Gastroesophageal sphincter (tissue), 3 donors: Measurements from ENCODE around the gene CYFIP1.

ENCODE experiments used
- EP300 ChIP-seq: sonication (generic); formaldehyde crosslinking; IDR thresholded peaks from one replicate; pipeline ENCODE4 v1.6.1; 2017; ENCODE audit warnings: antibody characterized with exemption, mild to moderate bottlenecking
- POLR2A ChIP-seq, 2 donors: fragments of 450-650 bp; IDR thresholded peaks; one replicate each; pipeline ENCODE4 v1.6.1; 2017; ENCODE audit warnings: antibody characterized with exemption in 2 of 2, mild to moderate bottlenecking in 2 of 2, moderate library complexity in 1 of 2
- POLR2AphosphoS5 ChIP-seq: sonication (generic); formaldehyde crosslinking; IDR thresholded peaks from one replicate; pipeline ENCODE4 v1.6.1; 2017; ENCODE audit warnings: antibody characterized with exemption
- TF ChIP-seq, protein P1 (sequence below), 4 experiments: fragments of 200-600 bp in 2 of 4; fragments of 450-650 bp in 2 of 4; sonication (generic) in 1 of 4; IDR thresholded peaks; one replicate each; pipeline ENCODE4 v1.5.1; 2017 to 2019; ENCODE audit warnings: antibody characterized with exemption in 4 of 4, mild to moderate bottlenecking in 2 of 4, moderate library complexity in 2 of 4

DNA sequence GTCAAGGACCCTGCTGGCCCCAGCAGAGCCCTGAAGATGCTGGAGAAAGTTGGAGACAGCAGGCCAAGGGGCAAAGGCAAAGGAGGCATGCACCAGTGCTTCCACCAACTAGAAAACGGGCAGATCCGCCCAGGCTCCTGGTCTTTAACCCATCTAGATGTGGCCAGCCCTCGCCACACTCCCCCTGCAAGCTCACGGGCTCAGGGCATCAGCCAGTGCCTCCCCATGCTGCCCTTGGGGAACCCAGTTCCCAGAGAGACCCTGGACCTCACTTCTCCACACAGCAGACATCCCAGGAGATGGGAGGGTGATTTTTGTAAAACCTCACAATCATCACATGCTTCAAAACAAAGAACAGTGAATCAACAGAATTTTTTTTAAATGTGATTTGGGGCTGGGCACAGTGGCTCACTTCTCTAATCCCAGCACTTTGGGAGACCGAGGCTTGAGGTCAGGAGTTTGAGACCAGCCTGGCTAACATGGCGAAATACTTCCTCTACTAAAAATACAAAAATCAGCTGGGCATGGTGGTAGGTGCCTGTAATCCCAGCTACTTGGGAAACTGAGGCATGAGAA is 24.5 kb downstream of the CYFIP1 start:
- TF ChIP-seq, protein P1, sequence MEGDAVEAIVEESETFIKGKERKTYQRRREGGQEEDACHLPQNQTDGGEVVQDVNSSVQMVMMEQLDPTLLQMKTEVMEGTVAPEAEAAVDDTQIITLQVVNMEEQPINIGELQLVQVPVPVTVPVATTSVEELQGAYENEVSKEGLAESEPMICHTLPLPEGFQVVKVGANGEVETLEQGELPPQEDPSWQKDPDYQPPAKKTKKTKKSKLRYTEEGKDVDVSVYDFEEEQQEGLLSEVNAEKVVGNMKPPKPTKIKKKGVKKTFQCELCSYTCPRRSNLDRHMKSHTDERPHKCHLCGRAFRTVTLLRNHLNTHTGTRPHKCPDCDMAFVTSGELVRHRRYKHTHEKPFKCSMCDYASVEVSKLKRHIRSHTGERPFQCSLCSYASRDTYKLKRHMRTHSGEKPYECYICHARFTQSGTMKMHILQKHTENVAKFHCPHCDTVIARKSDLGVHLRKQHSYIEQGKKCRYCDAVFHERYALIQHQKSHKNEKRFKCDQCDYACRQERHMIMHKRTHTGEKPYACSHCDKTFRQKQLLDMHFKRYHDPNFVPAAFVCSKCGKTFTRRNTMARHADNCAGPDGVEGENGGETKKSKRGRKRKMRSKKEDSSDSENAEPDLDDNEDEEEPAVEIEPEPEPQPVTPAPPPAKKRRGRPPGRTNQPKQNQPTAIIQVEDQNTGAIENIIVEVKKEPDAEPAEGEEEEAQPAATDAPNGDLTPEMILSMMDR (IDR thresholded peaks at IDR 0.05): no peak
- TF ChIP-seq EP300: no peak
- TF ChIP-seq POLR2AphosphoS5: no peak
- no peak for TF ChIP-seq POLR2A (IDR thresholded peaks at IDR 0.05)
